Posterior vena cava (tissue), 2 donors: Measurements from ENCODE around the gene RFTN1. TPM values are rescaled to one million over a fixed set of nuclear protein-coding genes. Genes with fewer than 3 reads are reported as not detected.
"Not testable (repeated sequence)": the region's sequence is repeated elsewhere in the genome, so short reads cannot be mapped to it uniquely, and the experiment has no call there.

Experiments
- DNase-seq: peaks from one replicate; pipeline ENCODE4 v3.0.0-alpha.2; 2020; ENCODE audit warnings: low spot score
- intact Hi-C, 2 donors: fragments of 100-400 bp; cut with DNase I; formaldehyde crosslinking; loops; one replicate each; pipeline versions ENCODE4 v1.14.1 to v1.14.2; 2022 to 2023
- total RNA-seq, 2 donors: library from RNA; stranded (reverse); fragmentation: NEBNext Ultra II Directional; extraction: Animal tissue kit (Norgen Biotek cat#: 25700); gene quantifications; one replicate each; pipeline ENCODE4 v1.2.1, GENCODE V29; 2021
- donor health status: DM: yes; HTN: yes; CAD: no.
- donor health status: DM: yes; HTN: yes; CAD: no.

RFTN1 gene
- total RNA-seq, 2 donors from 2014 or later = 72.2 to 102 TPM

DNA sequence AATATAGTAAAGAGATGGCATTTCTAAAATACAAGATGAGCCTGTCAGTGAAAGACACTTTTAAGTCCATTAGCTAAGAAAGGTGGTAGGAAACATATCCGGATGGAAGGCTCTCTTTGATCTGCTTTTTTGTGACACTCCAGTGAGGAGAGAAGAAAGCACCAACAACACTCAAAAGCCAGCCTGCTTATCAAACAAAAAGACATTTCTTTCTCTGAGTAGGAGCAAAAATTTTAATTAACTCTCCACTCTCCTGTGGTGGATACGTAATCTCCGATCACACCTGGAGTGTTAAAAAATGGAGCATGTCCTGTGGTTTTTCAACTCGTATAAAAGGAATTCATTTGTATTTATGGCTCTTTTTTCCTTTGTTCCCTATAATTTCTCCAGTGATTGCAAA, 183.1 kb downstream of the RFTN1 start:
- intact Hi-C loops = no loop called here
- DNase-seq = no peak

DNA sequence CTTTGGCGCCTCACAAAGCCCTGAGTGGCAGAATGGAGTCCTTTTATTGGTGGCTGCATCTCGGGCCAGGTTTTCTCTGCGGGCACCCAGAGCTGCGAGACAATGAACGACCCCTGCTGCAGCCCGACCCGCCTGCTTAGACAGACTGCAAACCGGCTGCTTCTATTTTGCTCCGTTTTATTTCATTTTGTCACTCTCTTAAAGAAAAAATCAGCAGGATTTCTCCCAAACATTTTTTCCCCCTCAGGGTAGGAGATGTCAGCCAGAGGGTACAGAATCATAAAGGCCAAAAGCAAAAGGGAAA, 183.7 kb downstream of the RFTN1 start:
- intact Hi-C loops = no loop called here
- DNase-seq = no peak

DNA sequence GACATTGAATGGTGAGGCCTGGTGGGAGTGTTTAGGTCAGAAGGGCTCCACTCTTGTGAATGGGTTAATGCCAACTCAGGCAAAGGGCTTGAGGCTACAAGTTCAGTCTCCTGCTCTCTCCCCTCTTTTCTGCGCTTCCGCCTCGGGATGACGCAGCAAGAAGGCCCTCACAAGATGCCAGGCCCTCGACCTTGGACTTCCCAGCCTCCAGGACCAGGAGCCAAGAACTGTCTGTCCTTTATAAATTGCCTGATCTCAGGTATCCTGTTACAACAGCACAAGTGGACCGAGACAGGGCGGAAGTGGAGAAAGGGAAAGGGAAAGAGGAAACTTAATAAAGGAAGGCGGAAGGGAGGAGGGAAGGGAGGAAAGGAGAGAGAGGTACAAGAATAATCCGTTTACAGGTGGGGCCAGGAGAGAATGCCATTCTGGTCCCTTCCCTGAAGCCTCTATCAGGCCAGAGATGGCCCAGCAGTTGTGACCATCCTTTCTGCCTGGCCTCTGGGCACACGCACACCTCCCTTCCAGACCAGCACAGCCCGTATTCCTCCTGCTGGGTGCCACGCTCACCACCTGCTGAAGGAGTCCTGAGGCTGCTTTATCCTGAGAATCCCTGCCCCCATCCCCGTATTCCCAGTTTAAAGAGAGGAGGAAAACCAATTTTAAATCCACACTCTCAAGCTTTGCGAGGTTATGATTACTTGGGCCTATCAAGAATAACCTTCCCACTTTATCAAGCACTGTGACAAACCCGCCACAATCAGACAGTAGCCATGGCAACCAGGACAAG, 184.3 kb downstream of the RFTN1 start:
- DNase-seq = no peak
- intact Hi-C loops = no loop called here

DNA sequence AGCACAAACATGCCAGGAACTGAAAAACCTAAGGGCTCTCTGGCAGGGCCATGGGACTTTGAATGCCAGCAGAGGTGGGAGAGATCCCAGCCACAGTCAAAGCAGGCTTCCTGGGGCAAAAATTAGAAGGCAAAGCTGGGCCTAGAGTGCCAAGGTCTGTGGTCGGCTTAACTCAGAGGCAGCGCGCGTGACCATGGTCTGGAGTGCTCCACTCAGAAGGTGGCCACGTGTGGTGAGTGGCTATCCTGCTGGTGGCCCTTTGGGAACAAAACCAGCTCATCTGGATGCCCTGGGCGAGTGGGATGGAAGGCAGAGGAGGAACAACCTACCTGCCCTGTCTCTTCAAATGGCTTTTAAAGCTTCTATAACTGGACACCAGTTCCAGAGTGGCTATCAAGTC, 185.4 kb downstream of the RFTN1 start:
- intact Hi-C loops = no loop called here
- DNase-seq = no peak

DNA sequence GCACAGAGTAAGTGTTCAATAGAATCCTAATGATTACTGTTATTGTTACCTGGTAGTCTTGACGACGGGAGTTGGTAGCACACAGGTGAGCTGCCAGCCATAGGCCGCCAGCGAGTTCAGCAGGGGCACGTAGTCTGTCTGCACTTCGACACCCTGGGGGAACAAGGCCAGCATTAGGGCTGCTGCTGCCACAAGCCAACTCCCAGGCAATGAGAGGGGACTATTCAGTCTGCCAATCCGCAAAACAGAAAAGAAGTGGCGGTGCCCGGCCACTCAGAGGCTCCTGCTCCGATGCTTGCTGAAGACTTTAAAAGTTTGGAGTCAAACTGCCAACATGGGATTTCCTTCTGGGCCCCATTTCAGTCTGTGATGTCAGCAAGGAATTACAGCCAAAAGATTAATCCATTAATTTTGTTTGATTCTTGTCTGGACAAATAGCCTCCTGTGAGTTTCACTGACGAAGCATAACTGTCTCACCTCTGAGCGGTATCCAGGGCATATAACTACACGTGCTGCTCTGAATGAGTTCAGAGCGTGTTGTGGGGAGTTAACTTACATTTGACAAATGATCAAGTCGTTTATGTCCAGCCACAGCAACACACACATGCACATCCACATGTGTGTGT, 186.7 kb downstream of the RFTN1 start:
- DNase-seq = no peak
- intact Hi-C loops = no loop called here

DNA sequence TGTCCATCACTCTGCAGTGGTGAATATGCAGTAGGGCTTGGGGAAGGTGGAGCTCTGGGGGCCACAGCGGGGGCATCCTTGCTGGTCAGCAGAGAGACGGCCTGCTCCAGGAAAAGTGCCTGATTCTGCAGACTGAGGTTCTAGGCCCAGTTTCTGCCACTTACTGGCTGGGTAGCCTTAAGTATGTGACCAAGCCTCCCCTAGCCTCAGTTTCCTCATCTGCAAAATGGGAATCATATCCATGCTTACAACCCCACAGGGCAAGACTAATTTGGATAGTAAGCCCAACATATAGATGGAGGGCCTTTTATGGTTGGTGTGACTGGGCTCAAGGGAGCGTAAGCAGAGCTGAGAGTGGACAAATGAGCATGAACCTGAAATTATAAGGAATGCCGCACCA, 187.6 kb downstream of the RFTN1 start:
- no peak for DNase-seq
- intact Hi-C loops = no loop called here

DNA sequence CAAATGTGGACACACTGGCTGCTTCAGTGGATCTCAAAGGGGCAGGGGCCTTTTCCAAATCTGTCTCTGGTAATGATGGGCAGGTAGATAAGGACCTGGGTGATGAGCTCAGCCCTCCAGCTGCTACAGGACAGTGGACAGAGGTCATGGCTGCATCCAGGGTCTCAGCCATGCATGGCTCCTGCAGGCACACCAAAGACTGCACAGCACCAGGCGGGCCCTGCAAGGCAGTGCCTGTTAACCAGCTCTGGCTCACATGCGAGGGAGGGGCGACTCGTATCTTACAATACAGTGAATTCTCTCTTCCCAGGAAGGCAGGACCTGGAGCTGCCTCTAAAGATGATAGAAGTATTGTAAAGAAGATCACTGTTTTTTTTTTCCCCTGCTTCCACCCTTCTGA, 189.8 kb downstream of the RFTN1 start:
- no peak for DNase-seq

DNA sequence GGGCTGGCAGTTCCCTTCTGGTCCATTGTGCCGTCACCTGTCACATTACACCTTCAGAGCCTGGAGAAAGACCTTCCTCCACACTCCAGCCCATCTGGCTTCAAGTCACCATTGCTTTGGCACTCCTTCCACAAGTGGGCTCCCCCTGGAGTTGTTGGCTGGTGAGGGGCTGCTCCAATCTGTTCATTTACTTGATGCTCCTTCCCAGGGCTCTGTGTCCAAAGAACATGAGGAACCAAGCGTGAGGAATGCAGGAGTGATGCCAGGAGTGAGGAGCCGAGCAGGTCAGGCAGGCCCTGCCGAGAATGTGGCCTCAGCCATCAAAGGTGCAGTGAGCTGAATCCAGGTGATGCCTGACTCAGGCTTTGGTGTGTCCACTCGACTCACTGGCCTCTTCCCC, 191.3 kb downstream of the RFTN1 start:
- intact Hi-C loops = no loop called here
- no peak for DNase-seq

More for the DNA sequence above, 189.8 kb downstream of the RFTN1 start:
- intact Hi-C loops = no loop called here

DNA sequence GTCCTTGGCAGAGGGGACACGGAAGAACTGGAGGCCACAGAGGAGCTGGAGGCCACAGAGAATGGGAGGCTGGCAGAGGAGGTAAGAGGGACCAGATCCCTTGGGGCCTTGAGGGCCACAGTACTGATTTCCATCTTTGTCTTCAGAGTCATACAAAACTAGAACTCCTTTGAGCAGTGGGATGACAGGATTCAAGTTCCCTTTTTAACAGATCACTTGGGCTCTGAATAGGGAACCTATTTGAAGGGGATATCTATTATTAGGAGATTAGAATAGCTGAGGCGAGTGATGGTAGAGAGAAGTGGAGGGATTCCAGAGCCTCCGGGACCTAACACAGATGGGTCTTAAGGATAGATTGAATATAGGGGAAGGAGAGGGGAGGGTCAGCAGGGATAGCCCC, 192.8 kb downstream of the RFTN1 start:
- intact Hi-C loops = no loop called here
- no peak for DNase-seq

DNA sequence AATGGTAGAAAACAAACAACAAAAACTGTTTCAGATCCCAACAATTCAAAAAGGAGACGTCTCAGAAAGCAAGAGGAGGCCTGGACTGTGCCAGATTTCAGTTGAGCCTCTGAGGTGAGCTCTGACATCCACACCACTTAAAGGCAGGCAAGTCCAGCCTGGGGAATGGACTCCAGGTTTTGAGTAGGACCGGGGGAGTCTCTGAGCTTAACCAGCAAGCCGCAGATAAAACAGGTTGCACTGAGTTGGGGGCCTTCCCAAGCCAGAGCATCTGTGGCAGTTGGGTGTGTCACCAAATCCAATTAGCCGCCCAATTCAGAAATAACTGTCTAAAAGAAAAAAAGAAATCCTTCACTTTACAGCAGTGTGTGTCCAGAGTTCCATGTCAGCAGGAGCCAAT, 193.8 kb downstream of the RFTN1 start:
- intact Hi-C loops = no loop called here
- DNase-seq = no peak

DNA sequence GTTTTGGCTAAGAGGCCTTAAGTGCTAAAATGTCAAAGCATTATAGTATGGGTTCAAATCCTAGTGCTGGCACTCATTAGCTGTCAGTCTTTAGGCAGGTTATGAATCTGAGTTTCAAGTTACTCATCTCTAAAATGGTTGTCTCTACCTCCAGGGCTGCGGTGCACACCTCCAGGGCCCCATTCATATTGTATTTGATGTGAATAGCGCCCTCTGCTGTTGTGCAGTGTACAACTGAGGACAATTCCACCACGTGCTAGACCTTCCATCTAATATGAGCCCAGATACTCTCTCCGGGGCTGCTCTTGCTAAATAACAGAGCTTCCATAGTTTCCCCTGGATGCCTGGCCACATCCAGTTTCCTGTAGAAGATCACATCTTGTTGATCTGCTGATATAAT, 194.2 kb downstream of the RFTN1 start:
- DNase-seq = no peak
- intact Hi-C loops = no loop called here

DNA sequence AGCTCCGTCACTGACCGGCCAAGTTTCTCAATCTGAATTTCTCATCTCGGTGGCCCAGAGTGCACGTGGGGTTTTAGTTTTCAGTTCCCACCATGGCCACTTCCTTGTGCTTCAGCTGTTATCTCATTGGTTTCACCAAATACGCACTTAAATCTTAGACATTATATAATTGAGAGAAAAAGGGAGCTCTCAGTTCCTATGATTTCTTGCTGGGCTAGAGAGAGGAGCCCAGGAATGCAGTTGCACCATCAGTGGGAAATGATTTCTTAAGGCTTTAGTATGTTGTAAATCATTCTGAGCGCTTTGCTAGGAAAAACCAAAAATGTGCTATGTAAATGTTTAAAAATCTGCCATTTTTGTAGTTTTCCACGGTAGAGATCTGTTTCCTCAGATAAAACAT, 195.3 kb downstream of the RFTN1 start:
- intact Hi-C loops = no loop called here

DNA sequence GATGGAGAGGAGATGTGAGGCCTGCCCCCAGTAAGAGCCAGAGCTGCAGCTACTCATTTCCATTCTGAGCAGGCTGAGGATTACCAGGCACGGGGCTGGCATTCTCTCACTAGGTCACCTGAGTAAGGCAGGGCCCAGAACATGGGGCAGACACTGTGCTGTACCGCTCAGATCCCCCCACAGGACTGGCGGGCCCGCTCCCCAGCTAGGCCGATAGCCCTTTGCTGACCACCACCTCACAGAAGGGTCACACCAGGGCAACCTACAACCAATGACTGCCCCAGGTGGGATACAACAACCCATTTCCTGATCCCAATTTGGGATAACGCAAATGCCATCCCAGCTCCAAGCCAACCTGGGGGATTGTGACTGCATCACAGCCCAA, 195.9 kb downstream of the RFTN1 start:
- no peak for DNase-seq
- intact Hi-C loops = no loop called here

More for the DNA sequence above, 195.3 kb downstream of the RFTN1 start:
- DNase-seq = no peak

DNA sequence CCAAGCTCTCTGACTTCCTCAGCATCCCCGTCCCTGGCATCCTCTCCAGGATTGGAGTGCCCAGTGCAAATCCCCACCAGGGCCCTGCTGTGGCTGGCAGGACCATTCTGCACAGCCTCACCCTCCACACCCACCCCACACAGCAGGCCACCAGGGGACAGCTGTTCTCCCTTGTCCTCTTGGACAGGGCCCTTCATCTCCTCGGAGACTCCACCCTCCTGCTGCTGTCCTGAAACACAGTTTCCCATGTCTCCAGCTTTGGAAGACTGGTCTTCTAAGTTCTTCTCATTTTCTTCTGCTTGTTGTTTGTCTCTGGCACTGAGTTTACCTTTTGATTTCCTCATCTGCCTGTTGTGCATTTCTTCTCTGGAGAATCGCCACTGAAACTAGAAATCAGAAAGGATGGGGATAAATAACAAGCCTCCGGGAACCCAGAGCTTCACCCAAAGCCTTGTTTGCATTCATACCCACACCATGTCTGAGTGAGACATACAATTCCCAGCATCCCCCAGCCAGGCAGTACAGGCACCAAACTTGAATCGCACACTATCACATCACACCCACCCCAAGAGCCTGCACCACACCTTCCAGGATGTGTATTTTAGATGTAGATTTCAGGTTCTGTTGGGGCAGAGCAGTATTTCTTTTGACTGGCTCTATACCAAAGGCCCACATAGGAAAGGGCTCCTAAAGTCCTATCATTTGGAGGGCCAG, 196.5 kb downstream of the RFTN1 start:
- no peak for DNase-seq
- intact Hi-C loops = loop anchor here in 1 of 2 donors (1.0 kb wide), 1 partner anchor 105 kb away; no protein-coding TSS in a partner anchor

DNA sequence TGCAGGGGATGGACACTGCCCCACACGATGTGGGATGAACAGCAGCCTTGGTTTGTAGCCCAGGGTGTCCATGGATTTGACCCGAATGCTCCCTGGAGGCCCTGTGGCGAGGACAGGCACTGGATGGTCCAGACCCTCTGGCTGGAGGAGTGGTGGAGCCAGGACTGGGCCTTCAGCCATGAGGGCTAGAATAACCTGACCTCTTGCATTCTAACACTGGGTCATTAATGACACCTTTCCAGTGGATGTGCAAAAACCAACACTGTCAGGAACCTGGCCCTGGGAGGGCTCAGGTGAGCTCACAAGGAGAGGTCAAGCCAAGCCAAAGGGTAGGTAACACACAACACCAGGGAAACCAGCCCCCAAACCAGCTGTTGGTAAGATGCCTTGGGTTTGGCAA, 197.1 kb downstream of the RFTN1 start:
- DNase-seq = no peak
- intact Hi-C loops = loop anchor here in 1 of 2 donors (1.0 kb wide), 1 partner anchor 106 kb away; no protein-coding TSS in a partner anchor

DNA sequence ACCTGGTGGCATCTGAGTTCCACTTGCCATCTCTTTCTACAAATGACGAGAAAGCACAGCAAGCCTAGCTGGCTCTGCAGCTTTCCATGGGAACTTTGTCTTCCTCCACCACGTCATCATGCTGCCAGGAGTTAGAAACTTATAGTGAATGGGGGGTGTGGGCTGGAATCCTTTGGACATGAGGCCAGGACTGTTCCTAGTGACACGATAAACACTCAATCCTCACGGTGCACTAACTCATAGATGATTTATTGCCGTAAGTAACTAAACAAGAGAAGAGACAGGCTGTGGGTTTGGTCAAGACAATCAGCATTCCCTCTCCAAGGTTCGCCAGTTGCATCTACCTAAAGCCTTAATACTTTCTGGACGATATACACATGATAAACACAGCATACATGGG, 197.9 kb downstream of the RFTN1 start:
- intact Hi-C loops = loop anchor here in 1 of 2 donors (1.0 kb wide), 1 partner anchor 107 kb away; no protein-coding TSS in a partner anchor
- no peak for DNase-seq

DNA sequence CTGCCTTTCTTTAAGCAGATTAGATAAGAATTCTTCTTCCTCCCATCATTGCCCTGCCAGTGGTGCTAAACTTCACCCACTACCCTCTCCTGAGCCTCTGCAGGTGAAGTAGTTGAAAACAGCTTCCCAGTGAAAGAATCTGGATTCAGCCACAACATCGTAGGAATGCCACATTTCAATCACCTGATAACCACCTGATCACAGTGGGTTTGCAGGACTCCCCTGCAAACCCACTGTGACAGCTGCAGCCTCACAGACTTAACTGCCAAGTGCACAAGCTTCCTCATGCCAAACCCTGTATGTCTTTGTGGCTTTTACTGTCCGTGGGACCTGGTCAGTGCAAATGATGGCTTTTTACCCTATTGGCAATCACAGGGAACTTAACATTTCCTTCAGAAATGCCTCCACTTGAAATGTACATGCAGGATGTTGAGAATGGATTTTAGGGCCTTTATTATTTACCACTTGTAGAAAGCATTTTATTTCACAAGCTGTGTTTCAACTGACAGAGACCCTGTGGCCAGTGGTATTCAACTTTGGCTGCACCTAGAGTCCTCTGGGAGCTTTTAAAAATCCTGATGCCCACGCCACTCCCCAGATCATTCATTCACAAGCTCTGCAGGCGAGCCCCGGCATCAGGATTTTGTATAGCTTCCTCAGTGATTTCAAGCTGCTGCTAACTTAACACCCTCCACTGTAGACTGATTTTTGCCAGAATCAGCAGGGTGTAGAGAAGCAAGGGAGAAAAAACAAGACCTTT, 199.4 kb downstream of the RFTN1 start:
- DNase-seq = no peak
- intact Hi-C loops = no loop called here

DNA sequence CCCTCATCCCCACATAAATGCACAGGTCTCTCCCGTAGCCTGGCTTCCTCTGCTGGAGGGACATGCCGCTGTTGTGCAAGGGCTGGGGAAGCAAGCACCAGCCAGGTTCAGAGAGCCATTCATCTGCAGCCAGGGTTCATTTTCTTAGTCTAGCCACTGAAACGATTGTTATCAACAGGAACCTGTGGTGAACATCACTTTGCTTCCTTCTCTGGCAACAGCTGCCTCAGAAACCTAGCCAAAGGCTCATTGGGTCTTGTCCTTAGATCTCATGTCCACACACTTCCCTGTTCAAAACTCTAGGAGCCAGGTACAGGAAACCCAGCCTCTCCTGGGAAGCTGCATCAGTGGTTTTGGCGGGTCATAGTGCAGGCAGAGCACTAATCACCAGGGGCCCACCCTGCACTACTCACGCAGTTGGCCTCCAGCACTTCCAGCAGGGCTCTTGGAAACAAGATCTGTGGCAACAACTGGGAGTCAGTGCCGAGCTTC, 201.5 kb downstream of the RFTN1 start:
- intact Hi-C loops = no loop called here
- DNase-seq = no peak

DNA sequence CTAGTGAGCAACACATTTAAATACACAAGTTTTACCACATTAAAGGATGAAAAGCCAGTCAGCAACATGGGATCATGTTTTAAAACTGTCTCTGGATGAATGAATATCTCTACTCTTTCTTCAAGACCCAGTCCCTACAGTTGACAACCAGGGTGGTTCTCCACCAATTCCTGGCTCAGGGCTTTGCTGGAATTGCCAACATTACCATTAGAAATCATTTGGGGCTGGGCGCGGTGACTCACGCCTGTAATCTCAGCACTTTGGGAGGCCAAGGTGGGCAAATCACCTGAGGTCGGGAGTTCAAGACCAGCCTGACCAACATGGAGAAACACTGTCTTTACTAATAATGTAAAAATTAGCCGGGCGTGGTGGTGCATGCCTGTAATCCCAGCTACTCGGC, 203.0 kb downstream of the RFTN1 start:
- intact Hi-C loops, DNase-seq: not testable (repeated sequence)

DNA sequence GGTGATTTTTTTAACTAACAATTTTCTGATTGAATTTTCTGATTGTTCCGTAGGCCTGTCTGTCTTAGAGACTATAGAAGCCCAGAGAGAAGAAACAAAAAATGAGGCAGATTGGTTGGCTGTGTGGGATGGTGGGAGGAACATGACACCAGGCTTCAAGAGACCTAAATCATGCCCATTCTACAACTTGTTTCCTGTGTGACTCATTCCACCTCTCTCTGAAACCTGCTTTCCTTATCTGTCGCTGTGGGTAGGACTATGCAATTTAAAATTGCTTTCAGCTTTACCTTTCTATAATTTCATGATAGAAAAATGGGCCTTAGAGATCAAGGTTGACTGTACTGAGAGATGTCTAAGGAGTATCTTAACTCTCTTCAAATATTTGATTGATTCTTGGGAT, 203.9 kb downstream of the RFTN1 start:
- intact Hi-C loops = no loop called here
- DNase-seq = no peak
